K562 treated with DMSO at 1 percent for 48 hours (cell line): ENCODE results near the gene USP51. TPM values are rescaled to one million over a fixed set of nuclear protein-coding genes. Genes with fewer than 3 reads are reported as not detected.

ENCODE experiments used
- total RNA-seq: library from RNA; unstranded; fragments of 300-600 nt; gene quantifications from 2 replicates; pipeline ENCODE4 v1.2.3, GENCODE V29; 2022; ENCODE audit warnings: low replicate concordance; ENCODE audit errors: extremely low read depth

Gene USP51
- not detected in 2 replicates for total RNA-seq

DNA sequence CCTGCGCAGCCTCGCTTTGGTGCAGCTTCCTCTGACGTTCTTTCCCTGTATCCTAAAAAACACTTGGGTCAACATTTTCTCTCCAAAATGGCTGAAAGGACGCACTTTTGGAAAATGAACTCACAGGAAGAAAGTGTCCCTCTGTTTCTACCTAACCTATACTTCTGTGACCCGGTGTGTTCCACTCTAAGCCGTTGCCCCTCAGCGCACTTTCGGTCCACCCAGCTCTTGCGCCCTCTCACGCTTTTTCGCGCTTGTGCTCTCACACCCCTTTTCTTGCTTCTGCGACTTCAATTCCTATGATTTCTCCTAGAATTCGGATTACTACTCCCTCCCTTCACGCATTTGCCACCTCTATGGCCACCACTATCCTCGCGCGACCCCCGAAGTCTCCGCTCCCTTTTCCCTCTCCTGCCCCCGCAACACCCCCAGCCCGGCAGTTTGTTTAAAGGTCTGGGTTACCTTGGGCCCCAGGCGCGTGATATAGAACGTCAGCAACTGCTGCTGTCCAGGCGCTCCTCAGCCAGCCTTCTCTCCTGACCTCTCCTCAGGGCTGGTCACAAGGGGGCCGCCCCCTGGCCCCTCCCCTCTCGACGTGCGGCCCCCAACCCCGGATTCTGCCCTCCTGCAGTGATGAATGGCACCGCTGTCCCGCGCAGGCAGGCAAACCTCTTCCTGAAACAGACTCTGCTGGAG lies at the start of gene USP51:
Gene USP51 (minus strand): TSS at position 535 of the 696 bp plus-strand sequence. CDS start 909 bp downstream, outside the sequence.

DNA sequence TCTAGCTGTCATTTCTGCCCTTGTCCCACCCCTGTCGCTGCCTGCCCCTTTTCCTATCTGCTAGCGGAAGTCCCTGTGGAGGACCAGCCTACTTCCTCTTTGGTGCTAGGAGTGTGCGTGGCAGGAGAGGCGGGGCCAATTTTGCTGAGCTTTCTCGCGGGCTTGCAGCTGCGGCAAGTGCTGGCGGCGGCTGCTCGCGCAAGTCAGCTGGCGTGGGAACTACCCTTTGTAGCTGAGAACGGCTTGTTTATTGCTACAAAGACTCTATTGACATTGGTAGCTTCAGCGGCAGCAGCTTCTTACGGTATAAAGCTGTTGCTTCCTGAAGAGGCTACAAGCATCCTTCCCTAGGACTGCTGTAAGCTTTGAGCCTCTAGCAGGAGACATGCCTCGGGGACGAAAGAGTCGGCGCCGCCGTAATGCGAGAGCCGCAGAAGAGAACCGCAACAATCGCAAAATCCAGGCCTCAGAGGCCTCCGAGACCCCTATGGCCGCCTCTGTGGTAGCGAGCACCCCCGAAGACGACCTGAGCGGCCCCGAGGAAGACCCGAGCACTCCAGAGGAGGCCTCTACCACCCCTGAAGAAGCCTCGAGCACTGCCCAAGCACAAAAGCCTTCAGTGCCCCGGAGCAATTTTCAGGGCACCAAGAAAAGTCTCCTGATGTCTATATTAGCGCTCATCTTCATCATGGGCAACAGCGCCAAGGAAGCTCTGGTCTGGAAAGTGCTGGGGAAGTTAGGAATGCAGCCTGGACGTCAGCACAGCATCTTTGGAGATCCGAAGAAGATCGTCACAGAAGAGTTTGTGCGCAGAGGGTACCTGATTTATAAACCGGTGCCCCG lies 37.4 kb downstream of the USP51 start, which contains the start of gene MAGEH1:
Gene MAGEH1 (plus strand): TSS at position 138 of the 843 bp plus-strand sequence. CDS start 248 bp downstream, at position 386.

Other genes starting within 250 kb of the USP51 start
- not detected in 2 replicates for gene PAGE3, start 224.9 kb downstream of the USP51 start, total RNA-seq
- not detected in 2 replicates for gene MAGEH1, start 37.7 kb downstream of the USP51 start, total RNA-seq
- gene FOXR2, start 133.6 kb upstream of the USP51 start, total RNA-seq, result not detected in 2 replicates
- gene RRAGB, start 227.9 kb upstream of the USP51 start, total RNA-seq, result not detected in 2 replicates